ENCODE data around the gene ATL2. TPM values are rescaled to one million over a fixed set of nuclear protein-coding genes. Genes with fewer than 3 reads are reported as not detected.
A peak's percentile ranks its signal among the peaks of the same experiment; 100 is the strongest.
"Not testable (repeated sequence)": the region's sequence is repeated elsewhere in the genome, so short reads cannot be mapped to it uniquely, and the experiment has no call there.

ATL2 gene
- total RNA-seq, 1 experiment from 2014 or later, result 95.4 TPM

DNA sequence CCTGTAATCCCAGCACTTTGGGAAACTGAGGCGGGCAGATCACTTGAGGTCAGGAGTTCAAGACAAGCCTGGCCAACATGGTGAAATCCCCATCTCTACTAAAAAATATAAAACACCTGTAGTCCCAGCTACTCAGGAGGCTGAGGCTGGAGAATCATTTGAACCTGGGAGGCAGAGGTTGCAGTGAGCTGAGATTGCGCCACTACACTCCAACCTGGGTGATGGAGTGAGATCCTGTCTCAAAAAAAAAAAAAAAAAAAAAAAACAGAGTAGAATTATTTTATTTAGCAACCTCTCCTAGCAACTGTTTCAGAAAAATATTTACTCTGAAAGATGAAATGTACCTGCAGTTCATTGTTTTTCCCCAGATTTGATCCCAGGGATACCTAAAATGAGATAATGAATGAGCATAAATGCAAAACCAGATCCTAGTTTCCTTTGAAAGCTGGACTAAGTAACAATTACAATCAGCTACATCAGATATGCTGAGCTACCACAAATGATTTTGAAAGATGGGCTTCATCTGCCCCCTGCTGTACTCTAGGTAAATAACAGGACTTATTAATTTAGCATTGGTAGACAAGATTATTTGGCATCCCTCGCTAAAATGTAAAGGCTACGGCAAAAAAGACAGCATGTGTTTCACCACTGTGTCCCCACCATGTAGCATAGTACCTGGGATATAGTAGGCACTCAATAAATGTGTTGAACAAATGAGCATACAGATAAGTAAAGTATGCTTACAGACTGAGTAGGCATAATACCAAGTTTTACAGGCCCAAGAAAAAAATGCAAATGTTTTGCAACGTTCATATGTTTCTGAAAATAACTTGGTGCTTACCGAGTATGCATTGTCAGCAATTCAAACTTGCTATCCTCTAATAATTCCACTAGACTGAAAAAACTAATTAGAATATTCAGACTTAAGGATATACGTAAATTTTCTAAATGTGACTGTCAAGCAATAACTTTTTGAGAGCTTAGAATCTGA is 102.5 kb downstream of the ATL2 start:
- peak; percentile 80 for DNase-seq (ENCODE audit: low read depth)

DNA sequence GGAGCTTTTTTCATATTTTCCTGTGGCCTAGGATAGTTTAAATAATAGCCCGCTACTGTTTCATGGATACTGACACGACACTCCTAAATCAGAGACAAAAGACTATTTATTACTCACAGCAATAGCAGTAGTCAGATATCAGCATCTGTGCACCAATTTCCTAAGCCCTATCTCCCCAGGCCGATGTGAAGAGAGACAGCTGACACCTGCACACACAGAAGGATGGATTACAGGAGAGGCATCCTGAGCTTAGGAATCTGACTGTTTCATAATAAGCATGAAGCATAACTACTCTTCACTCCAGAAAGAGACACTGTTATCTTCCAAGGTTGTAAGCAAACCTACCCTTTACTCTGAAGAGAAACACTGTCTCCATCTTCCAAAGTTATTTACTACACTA is 105.4 kb downstream of the ATL2 start:
- no peak for DNase-seq (ENCODE audit: low read depth)

DNA sequence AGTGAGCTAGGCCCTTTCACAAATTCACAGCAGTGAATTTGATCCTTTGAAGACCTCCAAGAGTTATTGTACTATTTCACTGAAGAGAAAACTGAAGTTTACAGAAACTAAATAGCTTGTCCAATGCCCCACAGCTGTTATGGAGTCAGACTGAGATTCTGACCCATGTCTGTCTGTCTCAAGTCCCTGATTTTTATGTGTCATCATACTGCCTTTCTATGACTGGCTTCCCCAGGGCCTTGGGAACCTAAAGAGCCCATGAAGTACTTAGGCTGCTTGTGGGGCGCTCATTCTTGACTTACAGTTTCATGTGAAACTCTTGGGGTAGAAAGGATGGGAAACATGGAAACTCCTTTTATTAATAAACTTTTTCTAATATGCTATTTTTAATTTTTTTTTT is 107.7 kb downstream of the ATL2 start:
- DNase-seq (ENCODE audit: low read depth), result peak; percentile 43

DNA sequence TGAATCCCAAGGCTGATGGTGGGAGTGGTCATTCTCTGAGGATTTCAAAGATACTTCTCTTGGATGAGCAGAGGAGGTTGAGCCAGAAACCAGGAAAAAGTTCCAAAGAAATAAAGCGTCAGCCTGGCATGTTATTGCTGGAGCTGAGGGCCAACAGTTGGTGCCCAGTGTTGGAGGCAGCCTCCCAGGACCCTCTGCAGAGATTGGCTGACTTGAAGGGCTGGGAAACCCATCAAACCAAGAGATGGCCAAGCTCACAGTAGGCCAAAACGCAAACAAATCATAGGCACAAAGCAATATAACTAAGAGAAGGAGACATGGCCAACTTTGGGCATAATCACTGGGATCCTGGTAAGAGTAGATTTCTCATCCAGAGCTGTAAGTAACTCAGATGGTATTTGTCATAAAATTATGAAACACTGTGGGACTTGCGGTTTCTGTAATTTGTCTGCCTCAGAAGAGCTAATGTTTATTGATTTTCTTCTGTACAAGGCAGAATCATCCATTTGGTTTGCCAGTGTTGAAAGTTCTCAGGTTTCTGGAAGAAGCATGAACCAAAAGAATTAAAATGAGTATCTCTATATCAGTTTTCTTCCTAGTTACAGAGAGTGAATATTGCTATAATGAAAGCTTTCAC is 108.3 kb downstream of the ATL2 start:
- DNase-seq (ENCODE audit: low read depth), result peak; percentile 82

DNA sequence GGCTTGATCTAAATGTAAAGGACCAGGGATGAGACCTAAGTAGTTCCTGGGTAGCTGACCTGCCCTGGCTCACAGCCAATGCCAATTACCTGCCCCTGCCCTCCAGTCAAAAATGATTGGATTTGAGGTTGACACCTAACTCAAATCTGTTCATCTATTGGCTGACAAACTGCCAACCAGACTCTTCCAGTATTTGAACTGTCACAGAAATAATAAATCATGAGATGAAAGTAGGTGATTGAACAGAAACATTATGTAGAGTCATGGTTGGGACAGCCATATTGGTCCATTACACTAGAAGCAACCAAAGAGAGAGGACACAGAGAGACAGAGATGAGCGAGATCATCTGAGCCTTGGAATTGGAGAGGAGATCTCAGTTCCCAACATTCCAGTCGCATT is 109.1 kb downstream of the ATL2 start:
- DNase-seq (ENCODE audit: low read depth), result no peak

DNA sequence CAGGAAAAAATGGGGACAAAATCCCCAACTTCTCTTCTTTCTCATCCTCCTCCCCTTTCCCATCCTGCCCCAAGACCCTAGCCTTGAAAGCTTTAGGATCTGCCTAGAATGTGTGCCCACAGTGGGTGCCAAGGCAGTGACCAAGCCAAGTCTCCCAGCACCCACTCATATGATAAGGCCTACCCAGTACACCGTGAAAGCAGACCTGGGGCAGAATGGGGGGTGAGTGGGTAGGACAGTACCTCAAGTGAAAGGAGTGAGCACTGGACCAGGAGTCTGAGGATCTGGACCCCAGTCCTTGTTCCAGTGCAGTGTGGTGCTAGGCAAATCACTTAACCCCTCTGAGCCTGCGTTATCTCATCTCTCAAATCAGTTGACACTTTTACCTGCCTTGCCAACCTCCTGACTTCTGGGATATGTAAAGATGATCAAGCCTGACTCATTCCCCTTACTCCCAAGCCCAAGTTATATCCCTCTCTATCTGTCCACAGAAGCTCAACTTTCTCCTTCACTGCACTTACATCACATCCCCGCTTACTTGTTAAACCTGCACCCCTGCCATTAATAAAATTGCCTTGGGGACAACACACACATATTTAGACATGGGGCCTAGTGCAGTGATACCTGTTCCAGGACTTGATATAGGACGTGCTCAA is 109.7 kb downstream of the ATL2 start:
- DNase-seq (ENCODE audit: low read depth), result no peak

DNA sequence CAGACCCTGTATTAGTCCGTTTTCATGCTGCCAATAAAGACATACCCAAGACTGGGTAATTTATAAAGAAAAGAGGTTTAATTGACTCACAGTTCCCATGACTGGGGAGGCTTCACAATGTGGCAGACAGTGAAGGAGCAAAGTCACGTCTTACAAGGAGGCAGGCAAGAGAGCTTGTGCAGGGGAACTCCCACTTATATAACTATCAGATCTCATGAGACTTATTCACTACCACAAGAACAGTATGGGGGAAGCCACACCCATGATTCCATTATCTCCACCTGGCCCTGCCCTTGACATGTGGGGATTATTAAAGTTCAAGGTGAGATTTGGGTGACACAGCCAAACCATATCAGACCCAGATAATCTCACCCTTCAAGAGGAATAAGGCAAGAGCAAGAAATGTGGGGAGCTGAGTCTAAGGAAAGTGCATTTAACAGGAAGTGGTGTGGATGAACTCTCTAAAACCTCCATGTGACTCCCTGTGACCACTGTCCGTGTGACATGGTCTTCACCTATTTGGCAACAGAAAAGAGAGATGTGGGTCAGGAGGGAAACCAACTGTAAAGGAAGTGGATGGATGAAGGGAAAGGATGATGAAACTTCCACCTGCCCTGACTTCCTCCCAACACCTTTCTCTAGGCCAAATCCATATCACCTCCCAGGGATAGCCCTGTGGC is 110.6 kb downstream of the ATL2 start:
- DNase-seq (ENCODE audit: low read depth), result no peak

DNA sequence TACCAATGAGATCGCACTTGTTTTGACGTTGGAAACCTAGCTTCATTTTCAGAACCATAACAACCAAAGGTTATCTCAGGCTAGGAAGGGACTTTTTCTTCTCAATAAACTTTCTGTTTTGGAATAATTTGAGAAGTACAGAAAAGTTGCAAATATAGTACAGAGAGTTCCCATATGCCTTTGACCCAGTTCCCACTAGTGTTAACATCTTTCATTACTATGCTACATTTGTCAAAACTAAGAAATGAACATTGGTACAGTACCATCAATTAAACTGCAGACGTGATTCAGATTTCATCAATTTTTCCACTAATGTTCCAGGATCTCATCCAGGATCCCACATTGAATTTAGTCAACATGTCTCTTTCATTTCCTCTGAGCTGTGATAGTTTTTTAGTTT is 111.6 kb downstream of the ATL2 start:
- DNase-seq (ENCODE audit: low read depth), result no peak

DNA sequence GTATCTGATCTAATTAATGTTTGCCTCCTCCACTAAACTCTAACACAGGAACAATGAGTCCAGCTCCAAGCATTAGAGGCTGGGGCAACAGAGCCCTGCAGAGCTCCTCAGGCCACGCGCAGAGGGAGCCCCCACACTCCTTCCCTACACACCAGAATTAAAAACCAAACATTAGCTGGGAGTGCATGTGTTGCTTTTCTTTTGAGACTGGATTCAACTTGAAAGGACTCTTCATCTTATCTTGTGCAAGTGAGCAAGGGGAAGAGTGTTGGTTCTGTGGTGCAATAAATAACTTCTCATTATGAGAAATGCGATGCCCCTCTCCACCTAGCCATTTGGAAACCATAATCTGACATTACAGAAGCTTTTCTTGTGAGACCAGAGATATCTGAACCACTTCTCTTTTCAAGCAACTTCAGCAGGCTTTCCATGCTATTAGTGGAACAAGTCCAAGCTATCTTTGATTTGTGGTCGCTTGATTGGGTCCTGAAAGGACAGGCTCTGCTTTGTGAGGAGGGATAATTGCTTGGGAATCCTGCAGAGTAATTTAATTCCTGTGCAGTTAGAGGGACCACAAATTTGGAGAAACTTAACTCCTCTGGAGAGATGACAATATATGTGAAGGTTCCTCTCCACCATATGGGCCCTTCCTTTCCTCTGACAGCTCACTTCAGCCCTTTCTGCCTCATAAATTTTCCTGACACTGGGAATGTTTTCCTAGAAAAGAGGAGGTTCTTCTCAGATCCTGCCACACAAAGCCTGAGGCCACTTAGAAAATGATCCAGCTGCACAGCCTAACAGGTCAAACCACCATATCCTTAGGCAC is 112.5 kb downstream of the ATL2 start:
- DNase-seq (ENCODE audit: low read depth), result peak; percentile 90

DNA sequence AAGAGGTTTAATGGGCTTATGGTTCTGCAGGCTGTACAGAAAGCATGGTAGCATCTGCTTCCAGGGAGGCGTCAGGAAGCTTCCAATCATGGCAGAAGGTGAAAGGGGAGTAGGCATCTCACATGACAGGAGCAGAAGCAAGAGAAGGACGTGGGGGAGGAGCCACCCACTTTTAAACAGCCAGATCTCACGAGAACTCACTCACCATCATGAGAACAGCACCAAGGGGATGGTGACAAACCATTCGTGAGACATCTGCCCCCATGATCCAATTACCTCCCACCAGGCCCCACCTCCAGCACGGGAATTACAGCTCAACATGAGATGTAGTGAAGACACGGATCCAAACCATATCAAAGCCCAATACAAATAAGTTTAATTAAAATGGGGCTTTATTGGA is 113.8 kb downstream of the ATL2 start:
- no peak for DNase-seq (ENCODE audit: low read depth)

DNA sequence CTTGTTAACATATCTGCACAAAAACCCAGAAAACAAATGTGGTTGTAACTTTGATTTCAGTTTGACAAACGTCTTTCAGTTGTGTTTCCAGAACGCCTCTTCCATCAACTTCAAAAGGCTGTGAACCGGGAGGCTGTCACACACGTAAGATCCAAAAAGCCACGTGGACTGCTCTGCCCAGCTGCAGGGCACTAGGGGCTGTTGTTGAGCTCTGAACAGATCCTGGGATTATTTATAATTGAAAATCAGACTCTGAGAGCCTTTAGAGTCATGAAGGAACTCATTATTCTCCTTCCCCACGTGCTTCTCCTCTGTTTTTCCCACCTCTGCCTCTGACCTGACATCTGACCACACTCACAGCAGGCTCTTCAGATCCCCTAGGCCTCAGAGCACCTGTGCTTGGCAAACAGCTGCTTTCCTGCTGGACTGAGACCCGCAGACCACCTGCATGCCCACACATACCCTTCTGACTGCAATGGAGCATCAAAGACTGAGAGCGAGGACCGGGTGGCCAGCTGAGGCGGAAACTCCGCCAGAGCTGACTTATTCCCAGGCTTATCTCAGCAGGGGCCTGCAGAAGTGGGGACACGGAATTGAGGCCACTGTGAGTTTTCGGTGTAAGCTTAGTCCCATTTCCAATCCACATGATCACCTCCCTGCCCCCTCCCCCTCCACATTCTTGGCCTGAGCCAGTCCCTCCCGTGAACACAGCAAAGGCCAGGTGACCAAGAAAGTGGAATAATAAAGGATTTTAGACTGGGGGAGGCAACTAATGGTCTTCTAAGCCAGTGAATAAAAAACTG is 114.8 kb downstream of the ATL2 start:
- no peak for DNase-seq (ENCODE audit: low read depth)

DNA sequence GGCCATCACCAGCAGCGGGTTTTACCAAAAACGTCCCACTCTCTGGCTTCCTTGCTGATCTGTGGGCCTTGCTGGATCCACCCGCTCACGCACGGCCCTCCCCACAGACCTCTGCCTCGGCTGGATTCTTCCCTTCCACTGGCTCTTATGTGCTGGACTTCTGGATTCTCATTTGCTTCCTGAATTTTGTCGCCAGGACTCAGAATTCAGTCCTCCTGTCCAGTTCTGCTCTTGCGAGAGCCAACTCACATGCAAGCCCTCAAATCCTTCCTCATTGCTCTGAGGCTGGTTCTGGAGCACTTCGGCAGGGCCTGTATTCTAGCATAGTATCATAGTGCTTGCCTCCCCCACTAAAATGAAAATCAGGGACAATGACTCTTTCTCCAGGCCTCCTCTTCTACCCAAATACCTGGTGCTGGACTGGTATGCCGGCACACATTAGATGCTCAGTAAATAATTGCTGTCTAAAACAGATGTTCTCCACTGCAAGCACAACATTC is 115.5 kb downstream of the ATL2 start:
- no peak for DNase-seq (ENCODE audit: low read depth)

DNA sequence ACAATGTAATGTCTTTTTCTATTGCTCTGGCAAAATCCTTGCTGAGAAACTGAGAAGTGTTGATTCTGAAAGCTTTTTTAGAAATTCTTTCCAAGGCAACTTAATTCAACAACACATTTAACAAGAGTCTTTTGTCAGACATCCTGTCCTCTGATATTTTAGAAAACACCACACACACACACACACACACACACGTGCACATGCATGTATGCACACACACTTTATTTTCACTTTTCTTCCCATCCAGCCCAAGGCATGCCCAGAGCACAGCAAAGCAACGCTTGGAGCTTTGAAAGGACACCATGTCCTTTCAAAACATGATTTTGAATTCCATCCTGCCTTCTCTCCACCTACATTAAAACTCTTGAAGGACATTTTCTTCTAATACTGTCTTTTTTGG is 116.1 kb downstream of the ATL2 start:
- DNase-seq (ENCODE audit: low read depth), result peak; percentile 36

DNA sequence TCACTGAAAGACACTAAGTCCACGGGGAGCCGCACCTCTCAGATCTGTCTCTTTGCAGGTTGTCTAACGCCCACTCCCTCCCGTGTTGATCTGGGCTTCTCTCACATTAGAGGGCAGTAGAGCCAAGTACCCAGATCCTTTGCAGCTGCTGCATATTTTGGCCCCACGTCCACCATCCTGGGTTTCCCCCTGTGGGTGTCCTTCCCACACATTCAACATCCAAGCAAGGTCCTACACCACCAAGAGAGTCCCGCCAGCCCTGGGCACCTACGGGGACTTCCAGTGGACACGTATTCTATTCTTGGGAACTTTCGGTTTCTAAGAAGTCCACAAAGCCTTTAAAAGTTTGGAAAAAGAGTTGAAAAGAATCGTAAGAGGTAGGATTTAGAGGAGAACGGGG is 116.6 kb downstream of the ATL2 start:
- peak; percentile 57 for DNase-seq (ENCODE audit: low read depth)

DNA sequence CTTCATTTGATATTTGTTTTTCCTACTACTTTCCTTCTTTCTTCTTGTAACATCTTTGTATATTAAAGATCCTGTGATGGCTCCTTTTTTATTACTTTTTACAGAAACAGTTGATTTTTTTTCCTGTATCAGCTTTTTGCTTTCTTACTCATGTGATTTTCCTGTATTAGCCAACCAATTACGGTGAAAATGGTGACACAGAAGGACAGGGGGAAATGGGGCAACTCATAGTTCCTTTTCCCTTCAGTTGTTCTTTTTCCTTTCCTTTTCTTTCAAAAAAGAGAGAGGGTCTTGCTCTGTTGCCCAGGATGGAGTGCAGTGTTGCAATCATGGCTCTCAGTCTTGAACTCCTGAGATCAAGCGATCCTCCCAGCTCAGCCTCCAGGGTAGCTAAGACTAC is 117.8 kb downstream of the ATL2 start:
- DNase-seq (ENCODE audit: low read depth), result no peak

DNA sequence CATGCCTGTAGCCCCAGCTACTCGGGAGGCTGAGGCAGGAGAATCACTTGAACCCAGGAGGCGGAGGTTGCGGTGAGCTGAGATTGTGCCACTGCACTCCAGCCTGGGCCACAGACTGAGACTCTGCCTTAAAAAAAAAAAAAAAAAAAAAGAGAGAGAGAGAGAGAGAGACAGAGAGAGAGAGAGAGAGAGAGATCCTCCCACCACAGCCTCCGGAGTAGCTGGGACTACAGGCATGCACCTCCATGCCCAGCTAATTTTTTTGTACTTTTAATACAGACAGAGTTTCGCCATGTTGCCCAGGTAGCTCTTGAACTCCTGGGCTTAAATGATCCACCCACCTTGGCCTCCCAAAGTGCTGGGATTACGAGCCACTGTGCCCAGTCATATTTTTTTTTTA is 119.4 kb downstream of the ATL2 start:
- not testable (repeated sequence) for DNase-seq (ENCODE audit: low read depth)

DNA sequence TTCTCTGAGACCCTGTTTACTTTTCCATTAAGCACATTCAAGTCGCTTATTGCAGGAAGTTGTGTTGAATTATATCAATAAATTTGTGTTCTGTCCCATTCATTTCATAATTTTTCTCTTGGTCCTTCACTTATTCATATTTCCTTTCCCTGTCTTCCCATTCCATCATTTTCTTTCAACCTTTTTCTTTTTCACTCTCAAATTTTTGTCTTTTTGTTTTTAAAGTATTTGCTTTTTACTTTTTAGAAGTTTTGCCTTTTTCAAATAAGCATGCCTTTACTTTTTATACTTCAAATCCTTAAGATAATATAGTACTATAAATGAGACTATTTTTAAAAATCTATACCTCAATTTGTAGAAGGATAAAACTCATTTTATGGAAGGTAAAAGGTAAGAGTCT is 120.5 kb downstream of the ATL2 start:
- DNase-seq (ENCODE audit: low read depth), result no peak

DNA sequence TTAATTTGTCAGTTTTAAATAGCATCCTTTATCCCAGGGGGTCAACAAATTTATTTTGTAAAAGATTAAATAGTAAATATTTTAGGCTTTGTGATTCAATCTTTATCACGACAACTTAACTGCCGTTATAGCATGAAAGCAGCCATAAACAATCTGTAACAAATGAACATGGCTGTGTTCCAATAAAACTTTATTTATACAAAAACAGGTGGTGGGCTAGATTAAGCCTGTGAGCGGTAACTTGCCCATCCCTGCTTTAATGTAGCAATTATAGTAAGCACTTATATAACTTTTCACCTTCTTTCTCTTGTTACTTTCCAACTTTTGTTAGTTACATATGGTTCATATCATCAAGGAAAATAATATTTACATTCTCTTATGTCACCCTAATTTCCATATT is 121.9 kb downstream of the ATL2 start:
- DNase-seq (ENCODE audit: low read depth), result no peak

DNA sequence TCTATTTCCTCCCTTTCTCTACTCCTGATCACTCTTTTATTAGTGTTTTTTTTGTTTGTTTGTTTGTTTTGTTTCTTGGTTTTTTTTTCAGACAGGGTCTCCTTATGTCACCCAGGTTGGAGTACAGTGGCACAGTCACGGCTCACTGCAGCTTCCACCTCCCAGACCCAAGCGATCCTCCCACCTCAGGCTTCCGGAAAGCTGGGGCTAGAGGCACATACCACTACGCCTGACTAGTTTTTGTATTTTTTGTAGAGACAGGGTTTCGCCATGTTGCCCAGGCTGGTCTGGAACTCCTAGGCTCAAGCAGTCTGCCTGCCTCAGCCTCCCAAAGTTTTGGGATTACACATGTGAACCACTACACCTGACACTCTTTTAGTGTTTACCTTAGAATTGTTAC is 122.3 kb downstream of the ATL2 start:
- DNase-seq (ENCODE audit: low read depth), result no peak

DNA sequence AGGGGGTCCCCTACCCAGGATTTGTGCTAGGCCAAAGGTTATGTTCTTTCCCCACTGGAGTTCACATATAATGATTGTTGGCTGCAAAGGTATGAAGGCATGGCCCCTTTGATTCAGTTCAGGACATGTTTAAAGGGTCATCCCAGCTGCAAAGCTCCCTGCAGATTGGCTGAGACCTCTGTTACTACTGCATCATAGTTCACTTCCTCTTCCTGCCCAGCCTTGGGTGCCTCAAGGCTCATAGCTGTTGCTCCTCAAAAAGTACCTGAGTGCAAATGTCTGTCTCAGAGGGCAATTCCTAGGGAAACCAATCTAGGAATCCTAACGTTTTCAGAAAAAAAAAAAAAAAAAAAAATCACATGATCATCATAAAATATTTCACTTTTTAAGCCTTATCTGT is 125.1 kb downstream of the ATL2 start:
- DNase-seq (ENCODE audit: low read depth), result no peak
